Measurements from ENCODE around the gene RAB31.
A peak's percentile ranks its signal among the peaks of the same experiment; 100 is the strongest.

RAB31 gene

DNA sequence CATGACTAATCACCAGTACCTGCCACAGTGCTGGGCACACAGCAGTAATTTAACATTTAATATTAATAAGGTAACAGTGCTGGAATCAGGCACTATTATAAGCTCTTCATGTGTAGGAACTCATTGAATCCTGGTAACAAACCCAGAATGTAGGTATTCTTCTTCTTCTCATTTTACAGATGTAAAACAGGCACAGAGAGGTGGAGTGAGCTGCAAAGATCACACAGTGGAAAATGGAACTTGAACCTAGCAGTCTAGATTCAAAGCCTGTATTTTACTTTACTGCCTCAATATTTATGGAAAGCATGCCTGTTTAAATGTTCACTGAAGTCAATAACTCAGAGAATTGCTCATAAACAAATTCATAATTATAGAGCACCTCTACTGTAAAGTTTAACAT is 202.0 kb downstream of the RAB31 start:
- intact Hi-C loops (cut with micrococcal nuclease): loop anchor here (5.0 to 10.0 kb wide), 3 partner anchors 203 to 617 kb away; partner anchors contain the start of genes NAPG, PPP4R1 and RAB31
- Mint-ChIP-seq H3K27me3 (no peaks in the 10 kb centered on the region), H3K9me3 (no peaks in the 10 kb centered on the region), H3K27ac (peak overlapping the region; percentile 43), H3K4me1 (ENCODE audit: low read depth) (peaks cover 48% of the 10 kb centered on the region), H3K36me3 (ENCODE audit: low read depth) (peaks cover 5% of the 10 kb centered on the region), H3K4me3 (no peak overlapping the region)

DNA sequence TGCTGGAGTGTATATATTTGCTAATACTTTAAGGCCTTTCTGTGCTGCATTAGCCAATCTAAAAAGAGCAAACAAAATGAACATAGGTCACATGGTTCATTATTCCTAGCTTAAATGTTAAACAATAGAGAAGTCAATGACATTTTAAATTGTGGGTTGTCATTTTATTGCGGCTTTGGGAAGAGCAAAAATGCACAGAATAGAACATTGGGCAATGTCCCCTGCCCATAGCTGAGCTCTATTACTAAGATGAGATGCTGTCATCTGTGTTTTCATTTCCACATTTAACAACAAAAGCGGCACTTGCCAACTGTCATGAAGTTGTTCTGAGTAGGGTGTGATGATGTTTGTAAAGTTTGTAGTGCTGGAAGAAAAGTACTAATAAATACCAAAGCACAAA is 202.6 kb downstream of the RAB31 start:
- Mint-ChIP-seq H3K9me3 (no peaks in the 10 kb centered on the region), H3K27ac (peak overlapping the region; percentile 43), H3K27me3 (no peaks in the 10 kb centered on the region), H3K4me1 (ENCODE audit: low read depth) (peaks cover 54% of the 10 kb centered on the region), H3K4me3 (no peak overlapping the region), H3K36me3 (ENCODE audit: low read depth) (peaks cover 6% of the 10 kb centered on the region)
- intact Hi-C loops (cut with micrococcal nuclease): loop anchor here (5.0 to 10.0 kb wide), 3 partner anchors 203 to 617 kb away; partner anchors contain the start of genes NAPG, PPP4R1 and RAB31

DNA sequence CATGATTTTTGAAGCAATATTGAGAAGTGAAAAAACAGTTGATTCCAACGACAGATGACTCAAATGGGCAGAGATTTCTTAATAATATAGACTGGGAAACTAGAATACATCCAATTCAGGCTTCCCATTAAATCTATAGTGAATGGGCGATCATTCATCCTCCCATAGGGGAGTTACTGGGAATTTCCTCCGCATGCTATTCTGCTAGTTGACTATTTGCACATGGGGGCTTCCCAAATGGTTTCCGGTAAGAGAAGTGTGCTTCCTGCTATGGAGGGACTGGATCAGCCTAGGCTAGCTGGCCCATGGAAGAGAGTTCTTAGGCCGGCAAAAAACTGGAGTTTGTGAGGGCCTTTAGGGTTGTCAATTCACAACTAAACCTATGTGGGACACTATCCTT is 203.1 kb downstream of the RAB31 start:
- H3K9me3 Mint-ChIP-seq: no peaks in the 10 kb centered on the region
- H3K4me3 Mint-ChIP-seq: no peak overlapping the region
- H3K4me1 Mint-ChIP-seq (ENCODE audit: low read depth): peaks cover 54% of the 10 kb centered on the region
- no peaks in the 10 kb centered on the region for H3K27me3 Mint-ChIP-seq
- intact Hi-C loops (cut with micrococcal nuclease): loop anchor here (5.0 to 10.0 kb wide), 3 partner anchors 204 to 616 kb away; partner anchors contain the start of genes NAPG, PPP4R1 and RAB31
- peaks cover 6% of the 10 kb centered on the region for H3K36me3 Mint-ChIP-seq (ENCODE audit: low read depth)
- H3K27ac Mint-ChIP-seq: no peak overlapping the region

Measured in dendritic cell treated with granulocyte-macrophage colony-stimulating factor and Interleukin-4, amounts not matched to agents 40 ng/mL and 50 ng/mL, for 4 days (primary cell).